ENCODE results near the gene DEFB119. TPM values are rescaled to one million over a fixed set of nuclear protein-coding genes. Genes with fewer than 3 reads are reported as not detected.

The DEFB119 gene
- total RNA-seq, 1 experiment from 2014 or later, result not detected

DNA sequence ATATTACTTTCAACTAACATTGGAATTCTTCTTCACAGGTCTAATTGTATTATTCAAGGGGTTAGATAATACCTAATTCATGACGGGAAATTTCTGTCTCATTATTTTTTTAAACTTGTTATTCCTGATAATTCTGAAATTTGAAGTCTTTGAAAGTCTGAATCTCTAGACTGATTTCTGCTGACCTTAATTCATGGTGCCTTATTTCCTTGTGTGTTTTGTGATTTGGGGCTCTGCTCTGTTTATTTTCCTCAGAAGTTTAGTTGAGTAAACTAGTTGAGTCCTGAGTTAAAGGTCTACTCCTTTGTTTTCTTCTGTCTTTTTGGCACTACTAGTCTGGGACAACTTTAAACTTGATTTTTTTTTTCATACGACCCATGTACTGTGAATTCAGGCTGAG, 16.0 kb downstream of the DEFB119 start:
- Mint-ChIP-seq H3K4me3 (no peak overlapping the region), H3K9me3 (peaks cover 94% of the 10 kb centered on the region in 2 experiments), H3K27ac (no peak overlapping the region), H3K36me3 (ENCODE audit: insufficient read depth in 1 of 3, low read depth in 3 of 3) (peaks cover 3 to 44% (median 4%) of the 10 kb centered on the region in 3 experiments; a peak in 6 of 7 replicates), H3K27me3 (ENCODE audit: low read depth) (no peaks in the 10 kb centered on the region; the same call in none of the 2 replicates), H3K4me1 (no peaks in the 10 kb centered on the region)
- H4K91ac ChIP-seq (ENCODE audit: insufficient read length, low read depth, low read length), result no peak overlapping the region
- H3K9ac ChIP-seq (ENCODE audit: extremely low read depth, insufficient read length, low read length), result no peak overlapping the region
- no peaks in the 10 kb centered on the region for H3K27me3 ChIP-seq (ENCODE audit: insufficient read depth, low read length)
- H2BK120ac ChIP-seq (ENCODE audit: low read depth, low read length, poor library complexity, severe bottlenecking), result no peak overlapping the region
- H3K23ac ChIP-seq (ENCODE audit: insufficient read length, low read depth, low read length), result no peak overlapping the region
- H3K79me1 ChIP-seq (ENCODE audit: insufficient read depth, low read depth, low read length, poor library complexity, severe bottlenecking), result no peaks in the 10 kb centered on the region
- no peaks in the 10 kb centered on the region for H3K79me2 ChIP-seq (ENCODE audit: insufficient read depth, low read length)
- TF ChIP-seq, protein P1, sequence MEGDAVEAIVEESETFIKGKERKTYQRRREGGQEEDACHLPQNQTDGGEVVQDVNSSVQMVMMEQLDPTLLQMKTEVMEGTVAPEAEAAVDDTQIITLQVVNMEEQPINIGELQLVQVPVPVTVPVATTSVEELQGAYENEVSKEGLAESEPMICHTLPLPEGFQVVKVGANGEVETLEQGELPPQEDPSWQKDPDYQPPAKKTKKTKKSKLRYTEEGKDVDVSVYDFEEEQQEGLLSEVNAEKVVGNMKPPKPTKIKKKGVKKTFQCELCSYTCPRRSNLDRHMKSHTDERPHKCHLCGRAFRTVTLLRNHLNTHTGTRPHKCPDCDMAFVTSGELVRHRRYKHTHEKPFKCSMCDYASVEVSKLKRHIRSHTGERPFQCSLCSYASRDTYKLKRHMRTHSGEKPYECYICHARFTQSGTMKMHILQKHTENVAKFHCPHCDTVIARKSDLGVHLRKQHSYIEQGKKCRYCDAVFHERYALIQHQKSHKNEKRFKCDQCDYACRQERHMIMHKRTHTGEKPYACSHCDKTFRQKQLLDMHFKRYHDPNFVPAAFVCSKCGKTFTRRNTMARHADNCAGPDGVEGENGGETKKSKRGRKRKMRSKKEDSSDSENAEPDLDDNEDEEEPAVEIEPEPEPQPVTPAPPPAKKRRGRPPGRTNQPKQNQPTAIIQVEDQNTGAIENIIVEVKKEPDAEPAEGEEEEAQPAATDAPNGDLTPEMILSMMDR (conservative IDR thresholded peaks at IDR 0.05), result no peak
- no peak overlapping the region for H2AFZ ChIP-seq (ENCODE audit: low read length)
- no peaks in the 10 kb centered on the region for H3K4me1 ChIP-seq (ENCODE audit: insufficient read depth, low read length)
- no peak overlapping the region for H3K27ac ChIP-seq (ENCODE audit: insufficient read length, low read depth, low read length)
- H2BK20ac ChIP-seq (ENCODE audit: low read depth, low read length, poor library complexity, severe bottlenecking), result no peak overlapping the region
- no peak overlapping the region for H2BK5ac ChIP-seq (ENCODE audit: insufficient read length, low read length)
- DNase-seq, result no peak
- H3T11ph ChIP-seq (ENCODE audit: low read length), result no peak overlapping the region
- no peak overlapping the region for H2BK15ac ChIP-seq (ENCODE audit: low read depth, low read length)
- no peaks in the 10 kb centered on the region for H3K23me2 ChIP-seq (ENCODE audit: insufficient read length, low read depth, low read length, poor library complexity, severe bottlenecking)
- H2BK12ac ChIP-seq (ENCODE audit: insufficient read length, low read depth, low read length), result no peak overlapping the region
- H3K4ac ChIP-seq (ENCODE audit: low read depth, low read length), result no peak overlapping the region
- H4K5ac ChIP-seq (ENCODE audit: insufficient read length, low read depth, low read length), result no peak overlapping the region
- H3K18ac ChIP-seq (ENCODE audit: insufficient read length, low read depth, low read length), result no peak overlapping the region
- H4K20me1 ChIP-seq (ENCODE audit: control insufficient read depth, insufficient read depth, insufficient read length), result no peaks in the 10 kb centered on the region
- H3K9me3 ChIP-seq (ENCODE audit: control insufficient read depth, low read depth, low read length), result peaks cover 87% of the 10 kb centered on the region
- no peak overlapping the region for H3K4me2 ChIP-seq (ENCODE audit: insufficient read depth, insufficient read length, low read length)
- no peak overlapping the region for H2AK5ac ChIP-seq (ENCODE audit: insufficient read length, low read length)
- WGBS (ENCODE audit: extremely low coverage, insufficient read length, low lambda C conversion rate), result no CpG with 5 or more reads among the region's 2 CpGs
- no peak overlapping the region for H3K14ac ChIP-seq (ENCODE audit: insufficient read depth, low read length)
- no peak overlapping the region for H4K8ac ChIP-seq (replicated peaks; ENCODE audit: insufficient read length, low read depth, low read length)
- no peak overlapping the region for H3K56ac ChIP-seq (ENCODE audit: insufficient read length, low read depth, low read length)
